ENCODE results near the gene LAMB3. TPM values are rescaled to one million over a fixed set of nuclear protein-coding genes. Genes with fewer than 3 reads are reported as not detected.

LAMB3 gene
- total RNA-seq, 1 donor from 2014 or later = 12.5 TPM

GRCh38 chr1:209622841-209623829 lies 29.1 kb downstream of the LAMB3 start:
- H3K27me3 Mint-ChIP-seq = peaks cover 12% of the 10 kb centered on the region
- no peaks in the 10 kb centered on the region for H3K36me3 Mint-ChIP-seq (ENCODE audit: insufficient read depth)
- no peak overlapping the region for H3K27ac Mint-ChIP-seq
- no peak overlapping the region for H3K4me3 Mint-ChIP-seq (ENCODE audit: low read depth)
- H3K4me1 Mint-ChIP-seq (ENCODE audit: low read depth) = no peaks in the 10 kb centered on the region
- no peak for TF ChIP-seq CTCF (IDR thresholded peaks at IDR 0.05; ENCODE audit: unreplicated experiment)
- H3K9me3 Mint-ChIP-seq (ENCODE audit: low read depth) = no peaks in the 10 kb centered on the region
- DNase-seq (ENCODE audit: low spot score, unreplicated experiment) = no peak

DNA sequence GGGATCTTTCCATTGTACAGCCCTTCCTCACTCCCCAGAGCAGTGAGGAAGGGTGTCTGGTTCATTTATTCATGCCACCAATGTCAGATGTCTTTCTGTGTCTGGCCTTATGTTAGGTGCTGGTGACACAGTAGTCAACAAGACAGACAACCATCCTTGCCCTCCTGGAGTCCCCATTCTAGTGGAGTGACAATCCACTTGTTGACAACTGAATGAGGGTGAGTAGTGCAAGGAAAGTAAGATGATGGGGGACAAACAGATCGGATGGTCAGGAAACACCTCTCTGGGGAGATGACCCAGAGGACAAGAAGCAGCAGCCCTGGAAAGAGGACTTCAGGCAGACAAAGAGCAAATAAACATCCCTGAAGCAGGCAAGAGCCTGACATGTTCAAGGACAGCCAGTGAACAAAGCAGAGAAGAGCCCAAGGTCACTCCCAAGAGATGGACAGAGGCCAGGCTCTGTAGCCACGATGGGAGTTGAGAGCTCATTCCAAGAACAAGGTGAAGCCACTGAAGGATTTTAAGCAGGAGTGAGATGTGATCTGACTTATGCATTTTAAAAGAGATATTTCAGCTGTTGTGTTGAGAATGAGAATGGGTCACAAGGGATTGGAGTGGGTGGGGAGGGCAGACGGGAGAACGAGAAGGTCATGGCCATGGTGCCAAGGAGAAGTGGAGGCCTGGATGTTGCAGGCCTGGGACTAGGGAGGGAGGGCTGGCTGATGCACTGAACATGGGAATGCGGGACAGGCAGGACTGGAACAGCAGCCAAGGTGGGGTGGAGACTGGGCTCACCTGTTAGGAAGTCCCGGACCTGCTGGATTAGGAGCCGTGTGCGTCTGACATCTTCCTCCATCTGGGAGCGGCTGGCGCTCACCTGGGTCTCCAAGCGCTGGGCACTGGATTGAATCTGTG lies 30.2 kb downstream of the LAMB3 start:
- peaks cover 6% of the 10 kb centered on the region for H3K36me3 Mint-ChIP-seq (ENCODE audit: insufficient read depth)
- no peak for DNase-seq (ENCODE audit: low spot score, unreplicated experiment)
- H3K27me3 Mint-ChIP-seq = peaks cover 9% of the 10 kb centered on the region
- no peaks in the 10 kb centered on the region for H3K4me1 Mint-ChIP-seq (ENCODE audit: low read depth)
- no peak overlapping the region for H3K27ac Mint-ChIP-seq
- no peak for TF ChIP-seq CTCF (IDR thresholded peaks at IDR 0.05; ENCODE audit: unreplicated experiment)
- no peak overlapping the region for H3K4me3 Mint-ChIP-seq (ENCODE audit: low read depth)
- no peaks in the 10 kb centered on the region for H3K9me3 Mint-ChIP-seq (ENCODE audit: low read depth)

GRCh38 chr1:209621286-209621685 lies 30.9 kb downstream of the LAMB3 start:
- TF ChIP-seq CTCF (IDR thresholded peaks at IDR 0.05; ENCODE audit: unreplicated experiment) = no peak
- Mint-ChIP-seq H3K36me3 (ENCODE audit: insufficient read depth) (peaks cover 9% of the 10 kb centered on the region), H3K4me3 (ENCODE audit: low read depth) (no peak overlapping the region), H3K9me3 (ENCODE audit: low read depth) (no peaks in the 10 kb centered on the region), H3K27ac (no peak overlapping the region), H3K27me3 (peaks cover 9% of the 10 kb centered on the region), H3K4me1 (ENCODE audit: low read depth) (no peaks in the 10 kb centered on the region)
- DNase-seq (ENCODE audit: low spot score, unreplicated experiment) = no peak

DNA sequence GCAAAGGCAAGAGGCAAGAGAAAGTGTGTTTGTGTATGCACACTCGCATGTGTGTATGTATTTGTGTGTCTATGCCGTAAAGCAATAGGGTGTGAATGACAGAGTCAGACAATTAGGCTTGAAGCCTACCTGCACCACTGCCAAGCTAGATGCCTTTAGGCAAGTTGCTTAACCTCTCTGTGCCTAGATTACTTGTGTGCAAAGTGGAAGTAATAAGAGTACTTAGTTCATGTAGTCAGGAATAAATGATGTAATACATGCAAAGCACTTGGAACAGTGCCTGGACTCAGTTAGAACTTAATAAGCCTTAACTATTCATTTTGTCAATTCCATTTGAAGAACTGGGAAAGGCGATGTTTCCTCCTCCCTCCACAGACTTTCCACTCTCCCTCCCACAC lies 31.7 kb downstream of the LAMB3 start:
- no peak overlapping the region for H3K4me3 Mint-ChIP-seq (ENCODE audit: low read depth)
- TF ChIP-seq CTCF (IDR thresholded peaks at IDR 0.05; ENCODE audit: unreplicated experiment) = no peak
- H3K4me1 Mint-ChIP-seq (ENCODE audit: low read depth) = no peaks in the 10 kb centered on the region
- H3K9me3 Mint-ChIP-seq (ENCODE audit: low read depth) = no peaks in the 10 kb centered on the region
- H3K27ac Mint-ChIP-seq = no peak overlapping the region
- DNase-seq (ENCODE audit: low spot score, unreplicated experiment) = no peak
- H3K36me3 Mint-ChIP-seq (ENCODE audit: insufficient read depth) = peaks cover 12% of the 10 kb centered on the region
- H3K27me3 Mint-ChIP-seq = peaks cover 9% of the 10 kb centered on the region

Measured in progenitor cell of endocrine pancreas (in vitro differentiated cells).